K562 (cell line): Measurements from ENCODE around the gene NINJ2.

Experiments
- CTCF ChIP-seq, 3 experiments: IDR thresholded peaks in 2 of 3; conservative IDR thresholded peaks in 1 of 3; 2 replicates each; pipeline ENCODE4 v1.5.1; 2011 to 2012; ENCODE audit warnings: low read length in 3 of 3, mild to moderate bottlenecking in 3 of 3, control low read depth in 2 of 3, improper control_type of control experiment in 1 of 3, inconsistent platforms in 1 of 3, low read depth in 1 of 3, mixed read lengths in 1 of 3, moderate library complexity in 1 of 3; ENCODE audit not compliant: insufficient read depth in 2 of 3
- RBM14 ChIP-seq: fragments of 200-400 bp; formaldehyde crosslinking; IDR thresholded peaks from 2 replicates; pipeline ENCODE4 v1.6.1; 2018; ENCODE audit warnings: low read depth, mild to moderate bottlenecking, low read length, moderate library complexity, borderline replicate concordance; ENCODE audit not compliant: insufficient read depth
- ZNF589 ChIP-seq: fragments of 200-800 bp; sonication (Bioruptor generic); IDR thresholded peaks from 2 replicates; pipeline ENCODE4 v1.6.1; 2016; ENCODE audit warnings: low read depth, missing genetic modification characterization, missing compliant biosample characterization

- TF ChIP-seq ZNF589 (CRISPR knock-in tag) (no peak), RBM14 (no peak), CTCF (IDR thresholded peaks at IDR 0.05 in 2 of 3, conservative IDR thresholded peaks at IDR 0.05 in 1 of 3; ENCODE audit: insufficient read depth in 2 of 3, low read depth in 1 of 3, low read length in 3 of 3) (no peak)
Measured at GRCh38 chr12:644303-644639, 19.0 kb downstream of the NINJ2 start.
